Measurements from ENCODE around the gene CHDH.

Gene CHDH

DNA sequence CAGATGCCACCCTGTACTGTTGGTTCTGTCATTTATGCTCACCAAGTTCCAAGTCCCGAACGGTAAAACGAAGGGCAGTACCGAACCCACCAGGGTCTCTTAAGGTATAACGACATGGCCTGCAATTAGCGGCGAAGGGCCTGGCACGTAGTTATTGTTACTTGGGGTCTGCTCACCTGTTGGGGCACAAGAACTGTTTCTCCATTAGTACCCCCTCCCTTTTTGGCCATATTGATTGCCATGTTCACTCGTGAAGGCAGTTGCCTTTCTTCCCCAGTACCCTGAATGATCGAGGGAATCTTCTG is 584 bp upstream of the CHDH start:
- no peak for DNase-seq

DNA sequence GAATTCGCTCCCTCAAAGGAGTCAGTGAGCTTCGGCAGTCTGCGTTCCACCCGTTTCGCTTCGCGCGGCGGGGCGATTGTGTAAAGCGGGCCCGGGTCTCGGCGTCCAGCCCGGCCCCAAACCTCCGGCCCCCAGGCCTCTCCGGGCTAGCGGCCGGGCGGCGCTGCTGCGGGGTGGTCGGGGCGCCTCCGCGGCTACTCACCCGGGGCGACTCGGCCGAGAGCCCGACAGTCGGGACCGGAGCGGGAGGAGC is 412 bp downstream of the CHDH start:
- no peak for DNase-seq

DNA sequence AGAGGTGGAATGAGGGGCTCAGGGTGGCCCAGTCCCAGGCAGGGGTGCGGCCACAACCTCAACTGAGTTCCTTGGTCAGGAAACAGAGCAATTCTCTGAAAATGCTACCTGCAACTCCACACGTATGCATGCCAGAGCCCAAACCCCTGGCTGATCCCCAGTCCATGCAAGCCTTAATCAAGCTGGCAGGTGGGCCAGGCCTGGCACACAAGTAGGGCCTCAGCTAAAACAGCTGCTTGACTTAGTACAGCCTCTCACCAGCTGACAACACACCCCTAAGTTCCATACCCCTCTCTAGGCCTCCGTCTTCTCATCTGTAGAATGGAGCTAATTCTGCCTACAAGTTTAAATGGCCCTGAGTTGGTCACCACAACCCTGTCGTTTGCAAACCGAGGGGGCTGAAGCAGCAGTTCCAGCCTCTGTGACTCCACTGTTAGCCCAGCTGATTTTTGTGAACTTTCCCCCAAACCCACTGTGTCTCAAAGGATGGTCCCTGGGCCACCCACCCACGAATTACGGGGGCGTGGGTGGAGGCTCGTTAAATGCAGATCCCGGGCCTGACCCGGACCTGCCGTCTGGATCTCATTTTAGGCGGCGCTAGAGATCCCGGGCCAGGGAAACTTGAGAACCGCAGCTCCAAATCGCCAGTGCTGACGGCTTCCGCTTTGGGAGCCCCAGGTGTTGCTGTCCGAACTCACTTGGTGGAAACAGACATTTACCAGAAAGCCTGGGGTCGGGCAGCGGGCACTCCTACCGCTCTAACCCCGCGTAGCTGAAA is 927 bp downstream of the CHDH start:
- no peak for DNase-seq

DNA sequence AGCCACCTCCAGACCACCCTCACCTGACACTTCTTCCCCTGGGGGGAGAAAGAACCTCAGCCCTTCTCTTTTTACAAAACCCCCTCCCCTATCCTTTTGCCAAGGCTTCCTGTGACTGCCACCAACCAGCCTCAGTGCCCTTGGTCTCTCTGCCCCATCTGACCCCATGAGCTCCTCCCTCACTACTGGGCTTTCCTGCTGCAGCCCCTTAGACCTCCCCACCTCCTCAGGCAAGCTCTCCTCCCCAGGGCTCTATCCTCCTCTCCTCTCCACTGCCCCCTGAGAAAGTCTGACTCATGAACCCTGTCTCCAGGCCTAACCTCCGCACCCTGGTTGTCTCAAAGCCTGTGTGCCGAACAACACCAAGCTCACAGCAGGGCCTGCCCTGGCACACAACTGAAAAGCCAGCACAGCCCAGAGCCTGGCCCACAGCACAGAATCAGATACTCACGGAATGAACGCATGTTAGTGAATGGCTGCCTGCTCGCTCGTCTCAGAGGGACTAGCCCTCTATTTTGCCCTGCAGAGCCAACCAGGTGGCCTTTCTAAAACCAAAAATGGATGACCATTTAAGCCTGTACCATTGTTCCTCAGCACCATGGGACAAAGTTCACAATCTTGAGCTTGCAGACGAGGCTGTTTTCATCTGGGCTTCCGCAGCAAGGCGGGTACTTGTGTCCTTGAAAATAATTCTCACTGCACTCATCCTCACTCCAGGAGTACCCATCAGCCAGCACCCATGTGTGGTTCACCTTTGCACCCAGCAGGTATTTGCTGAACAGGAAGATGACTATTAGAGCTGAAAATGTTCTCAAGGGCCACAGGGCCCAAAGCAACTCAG is 1.7 kb downstream of the CHDH start:
- DNase-seq: no peak

DNA sequence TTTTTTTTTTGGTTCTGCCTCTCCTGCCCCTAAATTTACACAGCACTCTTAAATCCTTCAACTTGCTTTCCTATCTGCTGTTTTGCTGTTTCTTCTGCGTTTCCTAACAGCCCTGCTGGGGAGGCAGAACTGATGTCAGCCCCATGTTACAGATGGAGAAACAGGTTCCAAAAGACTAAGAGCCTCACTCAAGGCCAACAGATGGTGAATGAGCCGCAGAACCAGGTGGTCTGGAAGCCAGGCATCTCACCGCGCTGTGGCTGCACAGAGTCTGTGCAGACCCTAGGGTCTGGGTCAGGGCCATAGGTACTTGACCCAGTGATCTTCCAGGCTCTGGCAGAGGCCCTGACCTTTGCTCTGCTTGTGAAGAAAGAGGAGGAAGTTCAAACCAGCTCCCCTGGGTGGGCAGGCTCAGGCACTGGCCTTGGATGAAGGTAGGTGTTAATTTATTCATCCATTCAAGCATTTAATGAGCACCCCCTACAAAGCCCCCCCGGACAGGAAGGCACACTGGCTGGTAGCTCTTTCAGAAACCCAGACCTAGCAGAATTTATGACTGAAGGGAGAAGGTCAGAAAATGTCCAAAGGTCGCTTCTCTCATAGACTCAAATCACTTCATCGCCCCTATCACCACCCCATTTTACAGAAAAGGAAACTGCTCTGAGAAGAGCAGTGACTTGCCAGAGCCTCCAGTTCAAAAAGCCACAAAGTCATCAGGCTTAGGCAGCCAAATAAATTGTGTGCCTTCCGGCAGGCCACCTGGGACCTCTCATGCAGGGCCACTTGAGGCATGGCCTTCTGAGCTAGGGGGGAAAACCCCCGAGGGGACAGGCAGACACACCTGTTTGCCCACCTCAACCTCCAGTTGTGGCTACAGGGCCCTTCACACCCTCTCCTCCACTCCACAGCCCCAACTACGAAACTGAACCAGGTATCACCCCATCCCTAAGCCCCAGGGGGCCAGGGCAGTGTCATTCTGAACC is 2.7 kb downstream of the CHDH start:
- no peak for DNase-seq

DNA sequence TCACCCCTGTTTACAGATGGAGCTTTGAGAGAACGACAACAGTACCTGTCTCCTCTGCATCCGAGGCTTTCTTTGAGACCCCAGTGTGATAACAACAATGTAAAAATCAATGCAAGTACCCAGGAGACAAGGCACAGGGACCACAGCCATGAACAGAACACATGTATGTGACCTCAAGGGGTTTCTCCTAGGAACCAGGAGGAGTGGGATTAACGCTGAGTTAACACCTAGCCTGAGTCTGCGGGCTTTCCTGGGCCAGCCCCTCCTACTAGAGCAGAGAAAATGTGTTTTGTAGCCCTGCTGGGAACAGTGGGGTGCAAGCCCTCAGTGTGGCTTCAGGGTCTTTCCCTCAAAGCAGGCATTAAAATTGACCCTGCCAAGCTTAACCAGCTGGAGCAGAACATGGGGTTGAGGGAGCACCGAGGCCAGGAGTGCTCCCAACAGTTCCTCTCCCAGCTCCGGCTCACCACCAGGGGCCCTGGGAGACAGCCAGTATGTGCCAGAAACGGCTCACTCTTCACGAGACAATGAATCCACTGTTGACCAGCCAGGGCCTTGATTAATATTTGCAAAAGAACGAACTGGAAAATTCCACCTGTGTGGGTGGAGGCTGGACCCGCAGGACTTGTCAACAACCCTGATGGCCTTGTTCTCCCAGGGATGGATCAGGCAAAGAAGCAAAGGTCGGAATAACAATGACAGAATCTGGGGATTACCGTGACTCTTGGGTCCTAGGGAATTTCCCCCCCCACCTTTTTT is 3.6 kb downstream of the CHDH start:
- DNase-seq: no peak

DNA sequence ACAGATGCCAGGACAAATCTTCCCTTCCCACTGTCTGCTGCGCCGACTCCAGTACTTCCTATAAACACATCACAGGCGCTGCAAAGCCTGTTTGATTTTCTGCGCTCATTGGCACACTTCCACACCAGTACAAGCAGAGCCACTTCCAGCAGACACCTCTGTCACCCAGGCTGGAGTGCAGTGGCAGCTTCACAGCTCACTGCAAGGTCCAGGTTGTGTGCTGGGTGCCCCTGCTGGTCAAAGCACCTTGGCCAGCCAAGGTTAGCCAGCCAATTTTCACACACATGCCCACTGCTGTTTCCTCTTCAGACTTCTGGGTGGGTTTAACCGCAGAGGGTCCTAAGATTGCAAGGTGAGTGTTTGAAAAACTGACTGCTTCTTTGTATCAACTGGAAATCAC is 4.9 kb downstream of the CHDH start:
- no peak for DNase-seq

DNA sequence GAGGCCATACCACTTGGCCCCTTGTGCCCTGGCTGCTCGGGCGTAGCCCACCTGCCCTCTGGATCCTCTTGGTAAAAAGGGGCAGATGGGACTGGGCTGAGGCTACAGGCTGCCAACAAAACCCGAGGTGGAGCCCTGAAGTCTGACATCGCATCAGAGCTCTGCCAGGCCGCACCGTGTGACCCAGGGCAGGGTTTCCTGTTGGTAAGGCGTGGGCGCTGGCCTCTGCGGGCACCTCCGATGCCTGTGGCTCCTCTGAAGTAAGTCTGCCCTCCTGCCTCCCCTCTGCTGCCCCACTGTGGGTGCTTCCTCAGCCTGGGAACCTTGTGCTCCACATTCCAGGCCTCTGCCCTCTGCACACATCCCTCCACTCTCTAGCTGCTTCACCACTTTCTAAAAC is 8.9 kb downstream of the CHDH start:
- DNase-seq: no peak

DNA sequence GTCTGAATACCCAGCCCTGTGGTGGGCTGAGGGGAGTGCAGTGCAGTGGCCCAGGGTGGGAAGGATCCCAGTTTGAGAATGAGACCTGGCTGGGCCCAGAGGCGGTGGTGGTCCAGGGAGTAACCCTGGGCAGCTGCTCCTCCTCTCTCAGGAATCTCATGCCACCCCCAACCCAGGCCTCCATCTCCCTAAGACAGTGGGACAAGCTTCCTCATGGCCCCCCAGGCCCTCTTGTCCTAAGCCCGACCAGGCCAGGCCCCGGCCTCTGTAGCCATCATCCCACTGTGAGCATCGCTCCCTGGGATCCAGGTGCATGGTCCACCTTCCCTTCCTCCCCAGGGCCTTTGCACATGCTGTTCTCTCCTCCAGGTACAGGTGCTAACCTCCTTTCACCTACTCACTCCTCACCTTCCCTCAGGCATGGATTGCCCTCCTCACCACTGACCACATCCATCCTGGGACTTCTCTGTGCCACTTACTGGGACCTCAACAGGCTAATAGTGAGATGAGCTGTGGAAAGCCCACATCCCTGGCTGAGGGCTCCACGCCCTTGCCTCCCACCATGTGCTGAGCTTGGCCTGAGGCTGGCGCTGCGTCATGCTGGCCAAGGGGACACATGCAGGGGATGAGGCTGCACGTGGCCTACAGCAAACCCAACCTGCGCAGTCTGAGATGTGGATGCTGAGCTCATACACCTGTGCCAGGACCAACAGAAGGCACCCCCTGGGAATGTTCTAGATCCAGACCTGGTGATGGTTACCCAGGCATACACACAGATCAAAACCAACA is 9.9 kb downstream of the CHDH start:
- no peak for DNase-seq

DNA sequence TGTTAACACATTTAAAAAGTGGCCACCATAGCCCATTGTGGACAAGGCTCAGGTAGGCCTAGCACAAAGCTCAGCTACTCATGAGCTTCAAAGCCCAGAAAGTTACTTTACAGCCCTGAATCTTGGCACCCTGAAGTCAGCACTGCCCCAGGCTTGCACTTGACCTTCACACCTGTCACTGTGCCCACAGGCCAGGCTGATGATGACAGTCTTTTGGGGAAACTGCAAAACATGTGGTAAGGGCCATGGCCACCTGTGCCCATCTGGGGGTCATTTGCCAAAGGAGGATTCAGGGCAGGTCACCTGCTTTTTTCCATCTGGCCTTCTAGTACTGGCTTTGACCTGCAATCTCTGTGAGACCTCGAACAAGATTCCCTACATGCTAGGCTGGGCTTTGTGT is 11.0 kb downstream of the CHDH start:
- DNase-seq: no peak

DNA sequence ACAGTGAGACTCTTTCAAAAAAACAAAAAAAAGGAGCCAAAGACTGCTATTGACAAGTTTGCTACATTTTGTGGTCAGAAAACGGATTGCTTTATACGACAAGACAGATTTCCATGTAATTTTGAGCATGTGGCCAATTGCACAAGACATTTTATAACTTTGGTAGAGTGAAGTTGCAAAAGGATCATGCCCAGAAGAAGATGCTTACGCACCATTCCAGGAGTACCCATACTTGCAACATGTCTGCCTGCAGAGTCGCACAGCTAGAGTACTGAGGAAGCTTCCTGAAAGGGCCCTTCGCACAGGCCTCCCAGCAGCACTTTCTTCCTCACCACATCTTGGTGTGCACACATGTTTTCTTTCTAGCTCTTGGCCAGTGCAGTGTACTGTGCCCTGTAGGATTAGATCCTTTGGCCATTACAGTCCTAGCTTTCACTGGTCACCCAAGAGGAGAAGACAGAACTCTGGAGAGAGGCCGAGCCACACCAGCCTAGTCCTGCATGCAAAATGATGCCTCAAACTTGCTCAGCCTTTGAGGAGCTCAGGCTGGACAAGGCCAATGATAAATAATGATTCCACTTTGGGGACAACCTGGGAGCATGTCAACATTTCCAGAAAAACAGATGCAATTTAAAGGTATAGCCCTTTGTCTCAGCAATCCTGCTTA is 11.7 kb downstream of the CHDH start:
- DNase-seq: no peak

DNA sequence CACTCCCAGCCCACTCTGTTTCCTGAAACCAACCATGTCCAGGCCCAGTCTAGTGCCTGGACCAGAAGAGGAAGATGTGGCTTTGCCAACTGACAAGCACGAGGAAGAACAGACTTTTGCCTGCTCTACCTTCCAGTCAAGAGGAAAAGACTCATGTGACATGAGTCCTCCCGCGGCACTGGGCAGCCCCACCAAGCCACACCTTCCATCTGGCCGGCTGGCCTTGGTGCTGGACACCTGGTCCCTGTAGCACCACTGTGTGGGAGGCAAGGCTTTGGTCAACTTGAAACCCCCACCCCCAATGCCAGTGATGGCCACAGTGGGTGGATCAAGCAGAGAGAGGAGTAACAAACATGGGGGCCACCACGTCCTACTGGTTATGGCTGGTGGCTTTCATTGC is 12.5 kb downstream of the CHDH start:
- no peak for DNase-seq

DNA sequence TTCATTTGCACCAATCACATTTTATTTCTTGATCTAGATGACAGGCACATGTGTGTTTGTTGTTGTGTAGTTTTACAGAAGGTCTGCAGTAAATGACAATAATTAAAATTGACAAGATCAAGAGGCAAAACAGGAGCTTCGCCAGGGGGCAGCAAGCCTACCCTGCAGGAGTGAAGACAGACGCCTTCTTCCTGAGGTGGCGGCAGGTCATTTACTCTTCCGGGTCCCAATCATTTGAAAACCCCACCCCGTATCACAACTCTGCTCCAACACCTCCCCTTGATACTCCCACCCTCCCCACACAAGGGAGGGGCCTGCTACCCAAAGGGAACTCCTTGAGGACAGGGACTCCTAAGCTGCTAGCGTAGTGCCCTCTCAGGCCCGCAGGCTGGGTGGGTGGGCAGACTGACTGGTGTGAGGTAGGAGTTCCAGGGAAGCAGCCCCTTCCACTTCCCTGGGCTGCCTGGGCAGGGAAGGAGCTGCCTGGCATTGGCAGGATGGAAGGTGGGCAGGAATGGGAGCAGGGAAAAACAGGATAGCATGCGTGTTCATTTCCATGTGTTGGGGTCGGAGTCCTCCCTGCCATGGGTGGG is 13.1 kb downstream of the CHDH start:
- no peak for DNase-seq

DNA sequence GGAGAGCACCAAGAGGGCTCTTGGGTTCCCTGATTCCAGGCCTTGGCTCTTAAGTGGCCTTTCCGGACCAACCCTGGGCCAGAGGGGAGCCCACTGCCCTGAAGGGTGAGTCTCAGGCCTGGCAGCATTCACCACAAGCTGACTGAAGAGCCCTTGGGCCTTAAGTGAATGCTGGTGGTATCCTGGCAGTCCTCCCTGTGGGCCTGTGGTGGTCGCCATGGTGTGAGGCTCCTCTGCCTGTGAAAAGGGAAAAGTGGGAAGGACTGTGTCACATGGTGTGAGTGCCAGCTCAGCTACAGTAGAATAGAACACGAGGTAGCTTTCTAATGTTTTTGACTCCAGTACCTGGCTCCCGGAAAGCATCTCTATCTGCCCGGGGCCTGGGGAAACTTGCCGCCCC is 15.3 kb downstream of the CHDH start:
- DNase-seq: no peak

DNA sequence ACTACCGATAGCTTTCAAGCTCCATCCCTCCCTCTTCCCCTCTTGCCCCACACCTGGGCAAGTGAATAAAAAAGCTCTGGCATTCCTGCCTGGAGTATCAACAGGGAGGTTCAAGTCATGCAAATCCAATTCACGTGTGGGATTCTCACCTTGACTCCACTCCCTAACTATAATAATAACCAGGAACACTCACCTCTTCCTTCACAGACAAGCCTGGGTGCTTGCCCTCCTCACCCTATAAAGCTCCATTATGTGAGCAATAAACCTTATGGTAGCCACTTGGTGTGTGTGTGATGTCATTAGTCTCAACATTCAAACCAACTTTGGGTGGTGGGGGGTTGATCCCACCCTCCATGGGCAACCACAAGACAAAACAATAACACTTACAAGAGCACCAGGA is 16.6 kb downstream of the CHDH start:
- no peak for DNase-seq

DNA sequence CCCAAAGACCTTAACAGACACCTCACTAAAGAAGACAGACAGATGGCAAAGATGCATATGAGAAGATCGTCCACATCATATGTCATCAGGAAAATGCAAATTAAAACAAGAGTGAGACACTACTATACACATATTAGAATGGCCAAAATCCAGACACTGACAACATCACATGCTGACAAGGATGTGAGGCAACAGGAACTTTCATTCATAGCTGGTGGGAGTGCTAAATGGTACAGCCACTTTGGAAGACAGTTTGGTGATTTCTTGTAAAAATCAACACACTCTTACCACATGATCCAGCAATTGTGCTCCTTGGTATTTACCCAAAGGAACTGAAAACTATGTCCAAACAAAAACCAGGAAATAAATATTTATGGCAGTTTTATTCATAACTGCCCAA is 17.6 kb downstream of the CHDH start:
- DNase-seq: no peak

DNA sequence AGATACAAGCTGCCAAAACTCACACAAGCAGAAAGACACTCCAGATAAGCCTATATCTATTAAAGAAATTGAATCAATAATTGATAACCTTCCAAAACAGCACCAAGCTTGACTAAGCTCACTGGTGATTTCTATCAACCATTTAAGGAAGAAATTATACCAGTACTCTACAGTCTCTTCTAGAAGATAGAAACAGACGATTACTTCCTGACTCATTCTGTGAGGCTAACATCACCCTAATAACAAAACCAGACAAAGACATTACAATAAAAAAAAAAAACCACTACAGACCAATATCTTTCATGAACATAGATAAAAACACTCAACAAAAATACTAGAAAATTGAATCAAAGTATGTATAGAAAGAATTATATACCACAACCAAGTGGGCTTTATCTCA is 20.2 kb downstream of the CHDH start:
- no peak for DNase-seq

DNA sequence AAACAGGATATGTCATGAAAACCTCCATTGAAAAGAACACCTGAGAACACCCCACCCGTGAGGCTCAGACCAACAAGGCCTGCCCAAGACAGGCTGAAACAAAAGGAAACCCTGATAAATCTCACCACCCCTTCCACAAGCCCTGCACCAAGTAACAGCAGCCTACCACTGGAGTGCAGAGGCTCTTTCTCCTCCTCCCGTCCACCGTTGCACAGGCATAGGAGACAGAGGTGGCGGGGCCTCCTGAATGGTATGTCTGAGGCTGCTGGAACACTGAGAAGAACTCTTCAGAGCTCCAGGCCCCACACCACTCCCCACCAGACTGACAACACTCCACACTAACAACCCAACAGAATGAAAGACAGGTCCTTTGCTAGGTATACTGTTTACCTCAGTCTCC is 21.4 kb downstream of the CHDH start:
- no peak for DNase-seq

DNA sequence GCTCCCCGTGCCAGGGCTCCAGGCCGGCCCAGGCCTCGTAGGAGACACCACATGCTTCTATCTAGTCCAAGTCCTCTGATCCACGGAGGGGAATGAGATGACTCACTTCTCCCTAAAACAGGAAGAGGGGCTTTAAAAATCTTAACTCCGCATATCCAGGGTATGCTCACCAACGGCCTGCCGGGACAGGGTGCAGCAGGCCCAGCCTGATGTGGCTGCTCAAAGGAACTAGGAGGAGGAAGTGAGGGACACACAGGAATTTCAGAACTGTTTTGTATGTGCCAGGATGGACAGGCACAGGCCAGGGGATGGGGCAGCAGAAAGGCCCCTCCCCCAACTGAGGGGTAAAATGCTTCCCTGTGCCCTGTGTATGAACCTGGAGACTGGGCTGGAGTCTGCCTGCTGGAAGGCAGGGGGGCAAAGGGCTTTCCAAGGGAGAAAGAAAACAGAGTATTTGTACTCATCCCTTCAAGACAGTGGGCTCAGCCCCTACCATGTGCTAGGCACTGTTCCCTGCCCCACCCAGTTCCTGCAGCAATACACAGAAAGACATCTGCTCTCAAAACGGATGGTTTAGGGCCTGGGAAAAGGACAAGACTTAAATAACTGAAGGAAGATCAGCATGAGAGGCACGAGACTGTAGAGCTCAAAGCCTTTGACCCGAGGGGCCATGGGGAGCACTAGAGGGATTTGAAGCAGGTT is 22.1 kb downstream of the CHDH start:
- peak; percentile 15 for DNase-seq
